ENCODE results near the gene CFAP157. TPM values are rescaled to one million over a fixed set of nuclear protein-coding genes. Genes with fewer than 3 reads are reported as not detected.

Gene CFAP157
- total RNA-seq, 2 experiments from 2014 or later, result 0.11 TPM; not detected in 1

- ATAC-seq, result no peak
- Mint-ChIP-seq H3K4me1 (ENCODE audit: low read depth) (no peaks in the 10 kb centered on the region), H3K27me3 (no peaks in the 10 kb centered on the region), H3K9me3 (no peaks in the 10 kb centered on the region), H3K27ac (no peak overlapping the region), H3K4me3 (no peak overlapping the region), H3K36me3 (ENCODE audit: low read depth) (peaks cover 2% of the 10 kb centered on the region)
- TF ChIP-seq, protein P1, sequence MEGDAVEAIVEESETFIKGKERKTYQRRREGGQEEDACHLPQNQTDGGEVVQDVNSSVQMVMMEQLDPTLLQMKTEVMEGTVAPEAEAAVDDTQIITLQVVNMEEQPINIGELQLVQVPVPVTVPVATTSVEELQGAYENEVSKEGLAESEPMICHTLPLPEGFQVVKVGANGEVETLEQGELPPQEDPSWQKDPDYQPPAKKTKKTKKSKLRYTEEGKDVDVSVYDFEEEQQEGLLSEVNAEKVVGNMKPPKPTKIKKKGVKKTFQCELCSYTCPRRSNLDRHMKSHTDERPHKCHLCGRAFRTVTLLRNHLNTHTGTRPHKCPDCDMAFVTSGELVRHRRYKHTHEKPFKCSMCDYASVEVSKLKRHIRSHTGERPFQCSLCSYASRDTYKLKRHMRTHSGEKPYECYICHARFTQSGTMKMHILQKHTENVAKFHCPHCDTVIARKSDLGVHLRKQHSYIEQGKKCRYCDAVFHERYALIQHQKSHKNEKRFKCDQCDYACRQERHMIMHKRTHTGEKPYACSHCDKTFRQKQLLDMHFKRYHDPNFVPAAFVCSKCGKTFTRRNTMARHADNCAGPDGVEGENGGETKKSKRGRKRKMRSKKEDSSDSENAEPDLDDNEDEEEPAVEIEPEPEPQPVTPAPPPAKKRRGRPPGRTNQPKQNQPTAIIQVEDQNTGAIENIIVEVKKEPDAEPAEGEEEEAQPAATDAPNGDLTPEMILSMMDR (IDR thresholded peaks at IDR 0.05), result no peak
- DNase-seq, result no peak
- intact Hi-C loops (cut with micrococcal nuclease), result no loop called here
- POLR2A ChIA-PET, result no interaction called here
- CTCF ChIA-PET, result interaction anchor here (1.2 to 1.4 kb wide), 3 partner anchors 51 to 229 kb away, joined by 3 read pairs; partner anchors contain the start of gene TOR2A
Observed at GRCh38 chr9:127683723-127684122, 23.1 kb upstream of the CFAP157 start.

- Mint-ChIP-seq H3K4me3 (no peak overlapping the region), H3K9me3 (no peaks in the 10 kb centered on the region), H3K4me1 (ENCODE audit: low read depth) (no peaks in the 10 kb centered on the region), H3K27ac (no peak overlapping the region), H3K27me3 (no peaks in the 10 kb centered on the region), H3K36me3 (ENCODE audit: low read depth) (no peaks in the 10 kb centered on the region)
- POLR2A ChIA-PET, result interaction anchor here (1.3 to 1.4 kb wide), 2 partner anchors 20 to 25 kb away, joined by 3 read pairs; no protein-coding TSS in a partner anchor
- CTCF ChIA-PET, result interaction anchor here (1.2 kb wide), 1 partner anchor 230 kb away, joined by 3 read pairs; no protein-coding TSS in a partner anchor
- TF ChIP-seq, protein P1 (IDR thresholded peaks at IDR 0.05), result no peak
- DNase-seq, result no peak
- no peak for ATAC-seq
- intact Hi-C loops (cut with micrococcal nuclease), result no loop called here
Observed at GRCh38 chr9:127684576-127684975, 22.2 kb upstream of the CFAP157 start.

GRCh38 chr9:127686461-127687393 lies 20.1 kb upstream of the CFAP157 start:
- no peaks in the 10 kb centered on the region for H3K9me3 Mint-ChIP-seq
- TF ChIP-seq, protein P1 (IDR thresholded peaks at IDR 0.05), result no peak
- ATAC-seq (no peak), DNase-seq (no peak)
- intact Hi-C loops (cut with micrococcal nuclease), result no loop called here
- ChIA-PET CTCF (no interaction called here), POLR2A (no interaction called here)
- H3K4me1 Mint-ChIP-seq (ENCODE audit: low read depth), result no peaks in the 10 kb centered on the region
- no peaks in the 10 kb centered on the region for H3K27me3 Mint-ChIP-seq
- no peak overlapping the region for H3K4me3 Mint-ChIP-seq
- no peaks in the 10 kb centered on the region for H3K36me3 Mint-ChIP-seq (ENCODE audit: low read depth)
- no peak overlapping the region for H3K27ac Mint-ChIP-seq

- intact Hi-C loops (cut with micrococcal nuclease), result no loop called here
- H3K27me3 Mint-ChIP-seq, result no peaks in the 10 kb centered on the region
- no peak overlapping the region for H3K27ac Mint-ChIP-seq
Observed at GRCh38 chr9:127689329-127690000, 17.3 kb upstream of the CFAP157 start.

More at GRCh38 chr9:127689329-127690000, 17.3 kb upstream of the CFAP157 start:
- TF ChIP-seq, protein P1 (IDR thresholded peaks at IDR 0.05), result no peak
- ChIA-PET CTCF (no interaction called here), POLR2A (no interaction called here)
- no peaks in the 10 kb centered on the region for H3K4me1 Mint-ChIP-seq (ENCODE audit: low read depth)
- H3K36me3 Mint-ChIP-seq (ENCODE audit: low read depth), result no peaks in the 10 kb centered on the region
- no peak for ATAC-seq
- no peaks in the 10 kb centered on the region for H3K9me3 Mint-ChIP-seq
- DNase-seq, result no peak
- no peak overlapping the region for H3K4me3 Mint-ChIP-seq
